GM12878 (cell line): ENCODE data around the gene CCDC88A. TPM values are rescaled to one million over a fixed set of nuclear protein-coding genes. Genes with fewer than 3 reads are reported as not detected.

Source experiments
- ATAC-seq: fragments of 200-7000 bp; cut with Tn5 transposase; 3 replicates; pipeline ENCODE4 v1.9.1; 2020; ENCODE audit warnings: mild to moderate bottlenecking, moderate library complexity
- BruUV-seq: library from RNA; stranded (reverse); fragments of 400-500 nt; replicated peaks from 2 replicates; lab custom pipeline; 2021; lab: Mats Ljungman, UMichigan
- CTCF ChIA-PET: fragments of 300-600 bp; sonication (Branson Sonifier 250); formaldehyde crosslinking; extraction: SDS; loops from one replicate; lab custom pipeline; 2021; ENCODE audit warnings: inconsistent platforms; lab: Yijun Ruan, JAX
- POLR2A ChIA-PET: fragments of 350-600 bp; formaldehyde crosslinking; extraction: SDS; loops from one replicate; lab custom pipeline; 2021; ENCODE audit warnings: inconsistent platforms; lab: Charles Lee
- RAD21 ChIA-PET: fragments of 300-600 bp; sonication (Branson Sonifier 250); formaldehyde crosslinking; loops from one replicate; lab custom pipeline; 2023; ENCODE audit warnings: antibody characterized with exemption; ENCODE audit not compliant: unreplicated experiment; lab: Charles Lee
- SMC1A ChIA-PET: fragments of 300-600 bp; sonication (Branson Sonifier 250); formaldehyde crosslinking; loops from one replicate; lab custom pipeline; 2023; ENCODE audit not compliant: unreplicated experiment, uncharacterized antibody; lab: Charles Lee
- DNase-seq: peaks from one replicate; pipeline ENCODE4 v3.0.0-alpha.2; 2011; ENCODE audit warnings: low read depth, low spot score
- FAIRE-seq: peaks from 3 replicates; lab custom pipeline; 2011; peaks lifted over from hg19 to GRCh38; lab: Jason Lieb, UNC
- H2AFZ ChIP-seq: 2 replicates; pipeline ENCODE4 v1.6.0; 2011; ENCODE audit warnings: low read depth, low read length, control low read depth; ENCODE audit not compliant: control insufficient read depth
- H3K27ac ChIP-seq: 2 replicates; pipeline ENCODE4 v1.5.1; 2011; ENCODE audit warnings: control low read depth; ENCODE audit not compliant: control insufficient read depth, insufficient read depth
- H3K27me3 ChIP-seq, 2 experiments: replicated peaks in 1 of 2; 2 replicates each; pipeline versions ENCODE4 v1.6.0 to v1.6.1; 2011; ENCODE audit warnings: low read length in 1 of 2; ENCODE audit not compliant: control insufficient read depth in 2 of 2, insufficient read depth in 2 of 2
- H3K36me3 ChIP-seq, 2 experiments: 2 replicates each; pipeline ENCODE4 v1.5.1; 2011; ENCODE audit warnings: low read length in 1 of 2; ENCODE audit not compliant: control insufficient read depth in 2 of 2, insufficient read depth in 2 of 2
- H3K4me1 ChIP-seq: 2 replicates; pipeline ENCODE4 v1.6.1; 2011; ENCODE audit warnings: mild to moderate bottlenecking, low read length, moderate library complexity, mixed read lengths; ENCODE audit not compliant: control insufficient read depth, insufficient read depth
- H3K4me2 ChIP-seq: 2 replicates; pipeline ENCODE4 v1.6.0; 2011; ENCODE audit warnings: control low read depth; ENCODE audit not compliant: control insufficient read depth, insufficient read depth
- H3K4me3 ChIP-seq: fragments of 200-600 bp; sonication (generic); 2 replicates; pipeline ENCODE4 v1.5.1; 2016
- H3K79me2 ChIP-seq: 2 replicates; pipeline ENCODE4 v1.6.0; 2011; ENCODE audit warnings: low read length; ENCODE audit not compliant: control insufficient read depth, insufficient read depth
- H3K9ac ChIP-seq: 2 replicates; pipeline ENCODE4 v1.8.0; 2011; ENCODE audit warnings: low read length, control low read depth, mixed read lengths; ENCODE audit not compliant: control insufficient read depth, insufficient read depth
- H3K9me3 ChIP-seq: replicated peaks from 3 replicates; pipeline ENCODE4 v1.5.1; 2011; ENCODE audit warnings: mild to moderate bottlenecking, low read length; ENCODE audit not compliant: control insufficient read depth, insufficient read depth
- H4K20me1 ChIP-seq: 2 replicates; pipeline ENCODE4 v1.6.0; 2011; ENCODE audit not compliant: control insufficient read depth, insufficient read depth
- ASH2L ChIP-seq: fragments of 300-600, 200-600 bp; sonication (generic); IDR thresholded peaks from 2 replicates; pipeline ENCODE4 v1.6.1; 2017; ENCODE audit warnings: low read depth, mild to moderate bottlenecking, borderline replicate concordance
- BACH1 ChIP-seq: fragments of 450-650 bp; IDR thresholded peaks from 2 replicates; pipeline ENCODE4 v1.6.1; 2017; ENCODE audit warnings: mild to moderate bottlenecking, borderline replicate concordance
- BCL11A ChIP-seq: IDR thresholded peaks from 2 replicates; pipeline ENCODE4 v1.6.1; 2011; ENCODE audit warnings: low read depth, low read length
- CBX5 ChIP-seq: sonication (generic); IDR thresholded peaks from 2 replicates; pipeline ENCODE4 v1.6.1; 2016; ENCODE audit warnings: low read depth, moderate library complexity, mild to moderate bottlenecking, inconsistent platforms
- EED ChIP-seq: sonication (generic); IDR thresholded peaks from 2 replicates; pipeline ENCODE4 v1.6.1; 2016; ENCODE audit warnings: antibody characterized with exemption, low read depth
- ELK1 ChIP-seq: IDR thresholded peaks from 2 replicates; pipeline ENCODE4 v1.6.1; 2012; ENCODE audit warnings: low read depth, low read length, improper control_type of control experiment
- IKZF2 ChIP-seq, 2 experiments: fragments of 450-650 bp; IDR thresholded peaks; 2 replicates each; pipeline ENCODE4 v1.6.1; 2017; ENCODE audit warnings: mild to moderate bottlenecking in 2 of 2, moderate library complexity in 2 of 2
- IRF3 ChIP-seq: fragments of 450-650 bp; IDR thresholded peaks from 2 replicates; pipeline ENCODE4 v1.6.1; 2014; ENCODE audit warnings: mild to moderate bottlenecking
- LARP7 ChIP-seq: fragments of 450-650 bp; IDR thresholded peaks from 2 replicates; pipeline ENCODE4 v1.6.1; 2017; ENCODE audit warnings: mild to moderate bottlenecking
- MEF2A ChIP-seq: IDR thresholded peaks from 2 replicates; pipeline ENCODE4 v1.6.1; 2011; ENCODE audit warnings: low read depth, mild to moderate bottlenecking, low read length, moderate library complexity; ENCODE audit not compliant: insufficient read depth
- NR2C2 ChIP-seq: IDR thresholded peaks from 2 replicates; pipeline ENCODE4 v1.6.1; 2011; ENCODE audit warnings: borderline replicate concordance, low read depth; ENCODE audit not compliant: control insufficient read depth, insufficient read length
- POLR2AphosphoS5 ChIP-seq: IDR thresholded peaks from 2 replicates; pipeline ENCODE4 v1.6.1; 2011; ENCODE audit warnings: mild to moderate bottlenecking, low read length, inconsistent platforms
- RBBP5 ChIP-seq: fragments of 200-600 bp; sonication (generic); conservative IDR thresholded peaks from 2 replicates; pipeline ENCODE4 v1.6.1; 2016
- RUNX3 ChIP-seq: IDR thresholded peaks from 2 replicates; pipeline ENCODE4 v1.6.1; 2012; ENCODE audit warnings: low read length, inconsistent platforms
- SMC3 ChIP-seq: IDR thresholded peaks from 2 replicates; pipeline ENCODE4 v1.6.1; 2011; ENCODE audit warnings: low read length, improper control_type of control experiment, borderline replicate concordance
- TAF1 ChIP-seq: IDR thresholded peaks from 2 replicates; pipeline ENCODE4 v1.6.1; 2011; ENCODE audit warnings: mild to moderate bottlenecking, low read depth, low read length, borderline replicate concordance
- YBX1 ChIP-seq: fragments of 450-650 bp; IDR thresholded peaks from 2 replicates; pipeline ENCODE4 v1.6.1; 2016; ENCODE audit warnings: antibody characterized with exemption
- ZNF384 ChIP-seq: IDR thresholded peaks from 2 replicates; pipeline ENCODE4 v1.6.1; 2012; ENCODE audit warnings: low read depth, mild to moderate bottlenecking, low read length, improper control_type of control experiment, borderline replicate concordance
- WGBS: methylation state at CpG from one replicate; pipeline ENCODE4 v1.1.6; 2016; ENCODE audit warnings: low lambda C conversion rate; ENCODE audit not compliant: insufficient replicate concordance, insufficient coverage; ENCODE audit errors: missing lambda C conversion rate; 5-methylcytosine and 5-hydroxymethylcytosine counted together
- in situ Hi-C: fragments of 300-500 bp; cut with MboI; formaldehyde crosslinking; loops from 9 replicates; pipeline ENCODE4 v1.14.3; 2018; ENCODE audit warnings: mixed read lengths
- intact Hi-C: fragments of 100-400 bp; cut with micrococcal nuclease; formaldehyde crosslinking; loops from one replicate; pipeline ENCODE4 v1.14.2; 2022; ENCODE audit not compliant: unreplicated experiment
- polyA plus RNA-seq, 11 experiments: library from polyadenylated mRNA; depleted of rRNA in 4 of 11; unstranded in 6 of 11; stranded (reverse) in 5 of 11; fragments of >200 nt; fragmentation: Nextera tagmentation in 4 of 11; fragmentation: Illumina TruSeq in 1 of 11; extraction: Ambion mirVana in 4 of 11; extraction: Trizol in 1 of 11; gene quantifications; 1 replicate in 1 of 11; 2 replicates in 10 of 11; pipeline versions ENCODE4 v1.2.1 to v1.2.3, GENCODE V29; 2011 to 2016; ENCODE audit warnings: inconsistent platforms in 2 of 11, missing spikeins in 2 of 11, low read depth in 1 of 11
- total RNA-seq, 4 experiments: library from RNA; depleted of rRNA in 3 of 4; stranded (reverse); fragments of >200 nt in 3 of 4; fragmentation: Illumina TruSeq in 1 of 4; extraction: Trizol in 1 of 4; gene quantifications; 2 replicates each; pipeline versions ENCODE4 v1.2.1 to v1.2.3, GENCODE V29; 2013 to 2021

The CCDC88A gene
- total and polyA plus RNA-seq, 10 of the 15 experiments (the other 5 are each of a cell fraction or from before 2014, with no cell fraction given): 1.8 to 71.6 (median 45.9) TPM

GRCh38 chr2:55459279-55459678 is 39.6 kb upstream of the CCDC88A start (continued):
- TF ChIP-seq IRF3 (no peak), YBX1 (no peak), BCL11A (no peak)

DNA sequence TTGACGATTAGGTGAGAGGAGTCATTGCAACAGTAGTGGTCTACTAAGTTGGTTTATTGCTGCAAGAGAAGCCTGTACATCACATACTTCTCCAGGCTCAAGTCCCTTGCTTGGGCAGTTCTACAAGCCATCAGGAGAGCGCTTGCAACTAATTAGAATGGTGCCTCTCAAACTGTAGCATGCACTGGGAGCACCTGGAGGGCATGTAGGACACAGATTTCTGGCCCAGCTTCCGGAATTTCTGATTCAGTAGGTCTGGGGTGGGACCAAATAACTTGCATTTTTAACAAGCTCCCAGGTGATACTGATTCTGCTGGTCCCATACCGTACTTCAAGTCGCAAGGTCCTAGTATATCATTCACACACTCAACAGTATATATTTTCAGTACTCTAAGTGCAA is 34.5 kb upstream of the CCDC88A start:
- in situ Hi-C loops: no loop called here
- no peak for DNase-seq
- Histone ChIP-seq H2AFZ (no peak overlapping the region), H3K79me2 (no peaks in the 10 kb centered on the region), H3K4me2 (no peak overlapping the region), H3K27me3 (no peaks in the 10 kb centered on the region), H3K4me3 (no peak overlapping the region), H3K36me3 (no peaks in the 10 kb centered on the region), H3K9me3 (no peaks in the 10 kb centered on the region), H3K4me1 (no peaks in the 10 kb centered on the region), H3K9ac (no peak overlapping the region), H4K20me1 (no peaks in the 10 kb centered on the region), H3K27ac (no peak overlapping the region)
- no peak for FAIRE-seq
- intact Hi-C loops: no loop called here
- ChIA-PET POLR2A (interaction anchor here (0.6 to 0.7 kb wide), 3 partner anchors 10 to 185 kb away, joined by 3 to 4 read pairs (median 4); no protein-coding TSS in a partner anchor), CTCF (interaction anchor here (0.5 to 0.7 kb wide), 2 partner anchors 73 to 212 kb away, joined by 3 read pairs; no protein-coding TSS in a partner anchor), RAD21 (no interaction called here), SMC1A (no interaction called here)
- no peak for ATAC-seq
- BruUV-seq: no TSS peak
- WGBS: 62% methylated on average over 5 of the region's 5 CpGs
- TF ChIP-seq ELK1 (no peak), IKZF2 (IDR thresholded peaks at IDR 0.05) (no peak), CBX5 (no peak), POLR2AphosphoS5 (no peak), LARP7 (no peak), MEF2A (no peak), RBBP5 (no peak), BACH1 (no peak), ZNF384 (no peak), TAF1 (no peak), SMC3 (no peak), NR2C2 (no peak), ASH2L (no peak), RUNX3 (no peak), EED (no peak)
